GM23338 (cell line): ENCODE measurements around the gene ATF7IP. TPM values are rescaled to one million over a fixed set of nuclear protein-coding genes. Genes with fewer than 3 reads are reported as not detected.

Experiments
- ATAC-seq: fragments of 200-7000 bp; cut with Tn5 transposase; 3 replicates; pipeline ENCODE4 v1.9.1; 2020
- DNase-seq: peaks from one replicate; pipeline ENCODE4 v3.0.0-alpha.2; 2015; ENCODE audit warnings: low spot score
- H2AFZ ChIP-seq: fragments of 200-600 bp; sonication (generic); 2 replicates; pipeline ENCODE4 v1.8.0; 2016; ENCODE audit warnings: antibody characterized with exemption, mild to moderate bottlenecking, moderate library complexity
- H3F3A ChIP-seq: fragments of 200-600 bp; sonication (generic); replicated peaks from 2 replicates; pipeline ENCODE4 v1.8.0; 2017; ENCODE audit warnings: antibody characterized with exemption, mixed run types, low read depth
- H3K27ac ChIP-seq: fragments of 200-600 bp; sonication (generic); 2 replicates; pipeline ENCODE4 v1.6.1; 2016; ENCODE audit warnings: low read depth
- H3K27me3 ChIP-seq: fragments of 200-600 bp; sonication (generic); 2 replicates; pipeline ENCODE4 v1.8.0; 2016; ENCODE audit warnings: mild to moderate bottlenecking, mixed run types, moderate library complexity; ENCODE audit not compliant: insufficient read depth
- H3K36me3 ChIP-seq: fragments of 200-600 bp; sonication (generic); 2 replicates; pipeline ENCODE4 v1.8.0; 2016; ENCODE audit warnings: mild to moderate bottlenecking; ENCODE audit not compliant: insufficient read depth
- H3K4me1 ChIP-seq: fragments of 200-600 bp; sonication (generic); 2 replicates; pipeline ENCODE4 v1.8.0; 2016; ENCODE audit warnings: mild to moderate bottlenecking, moderate library complexity; ENCODE audit not compliant: insufficient read depth
- H3K4me2 ChIP-seq: fragments of 200-600 bp; sonication (generic); 2 replicates; pipeline ENCODE4 v1.7.1; 2017; ENCODE audit warnings: mixed run types
- H3K4me3 ChIP-seq: fragments of 200-600 bp; sonication (generic); 2 replicates; pipeline ENCODE4 v1.6.1; 2016; ENCODE audit warnings: mixed run types
- H3K79me2 ChIP-seq: fragments of 200-600 bp; sonication (generic); replicated peaks from 2 replicates; pipeline ENCODE4 v1.8.0; 2017; ENCODE audit warnings: mild to moderate bottlenecking; ENCODE audit not compliant: insufficient read depth
- H3K9me2 ChIP-seq: fragments of 200-600 bp; sonication (generic); 2 replicates; pipeline ENCODE4 v1.8.0; 2017; ENCODE audit not compliant: insufficient read depth
- H4K20me1 ChIP-seq: fragments of 200-600 bp; sonication (generic); replicated peaks from 2 replicates; pipeline ENCODE4 v1.8.0; 2017; ENCODE audit warnings: mild to moderate bottlenecking; ENCODE audit not compliant: insufficient read depth
- H3K27ac Mint-ChIP-seq: 2 replicates; pipeline ENCODE4 v1.8.0; 2020; ENCODE audit warnings: inconsistent platforms, mild to moderate bottlenecking, moderate library complexity, mixed read lengths
- H3K27me3 Mint-ChIP-seq: 3 replicates; pipeline ENCODE4 v1.8.0; 2022; ENCODE audit warnings: low read depth, mild to moderate bottlenecking, moderate library complexity, mixed read lengths, inconsistent platforms; ENCODE audit not compliant: insufficient read depth, poor library complexity
- H3K36me3 Mint-ChIP-seq: 3 replicates; pipeline ENCODE4 v1.8.0; 2021; ENCODE audit warnings: low read depth, mild to moderate bottlenecking, inconsistent platforms, moderate library complexity, mixed read lengths
- H3K4me1 Mint-ChIP-seq: 3 replicates; pipeline ENCODE4 v1.8.0; 2020; ENCODE audit warnings: mild to moderate bottlenecking, inconsistent platforms, mixed read lengths
- H3K4me3 Mint-ChIP-seq: 3 replicates; pipeline ENCODE4 v1.8.0; 2021; ENCODE audit warnings: moderate library complexity, mild to moderate bottlenecking, inconsistent platforms, mixed read lengths
- H3K9me3 Mint-ChIP-seq: 3 replicates; pipeline ENCODE4 v1.8.0; 2020; ENCODE audit warnings: moderate library complexity, mild to moderate bottlenecking, inconsistent platforms, mixed read lengths
- CREB1 ChIP-seq: fragments of 250-450 bp; sonication (Bioruptor Pico); IDR thresholded peaks from 2 replicates; pipeline ENCODE4 v1.5.0; 2020; ENCODE audit warnings: low read depth, mild to moderate bottlenecking, moderate library complexity
- ETS1 ChIP-seq: IDR thresholded peaks from 2 replicates; pipeline ENCODE4 v1.6.1; 2016; ENCODE audit warnings: antibody characterized with exemption
- EZH2 ChIP-seq: fragments of 200-600 bp; sonication (generic); IDR thresholded peaks from one replicate; pipeline ENCODE4 v1.8.0; 2017; ENCODE audit warnings: antibody characterized with exemption, mild to moderate bottlenecking, low read depth; ENCODE audit not compliant: unreplicated experiment
- JUNB ChIP-seq: IDR thresholded peaks from one replicate; pipeline ENCODE4 v1.6.1; 2016; ENCODE audit warnings: antibody characterized with exemption; ENCODE audit not compliant: unreplicated experiment
- NANOG ChIP-seq: IDR thresholded peaks from 2 replicates; pipeline ENCODE4 v1.6.1; 2016; ENCODE audit warnings: antibody characterized with exemption, borderline replicate concordance
- POLR2AphosphoS5 ChIP-seq: IDR thresholded peaks from 2 replicates; pipeline ENCODE4 v1.6.1; 2016; ENCODE audit warnings: antibody characterized with exemption, low read depth
- ZNF114 ChIP-seq: fragments of 250-450 bp; sonication (Bioruptor Pico); IDR thresholded peaks from 2 replicates; pipeline ENCODE4 v1.5.0; 2020; ENCODE audit warnings: mild to moderate bottlenecking, moderate library complexity
- ZNF331 ChIP-seq: fragments of 250-450 bp; sonication (Bioruptor Pico); IDR thresholded peaks from 2 replicates; pipeline ENCODE4 v1.5.0; 2020; ENCODE audit warnings: low read depth, mild to moderate bottlenecking, moderate library complexity
- ZNF462 ChIP-seq: fragments of 250-450 bp; sonication (Bioruptor Pico); IDR thresholded peaks from 2 replicates; pipeline ENCODE4 v1.5.0; 2020; ENCODE audit warnings: mild to moderate bottlenecking, moderate library complexity
- polyA plus RNA-seq: library from polyadenylated mRNA; unstranded; fragments of >200 nt; fragmentation: Nextera tagmentation; extraction: Ambion mirVana; gene quantifications from 2 replicates; pipeline ENCODE4 v1.2.1, GENCODE V29; 2016
- total RNA-seq: library from RNA; depleted of rRNA; stranded (reverse); fragments of >200 nt; shearing (Covaris generic); gene quantifications from 2 replicates; pipeline ENCODE4 v1.2.3, GENCODE V29; 2014
- TF ChIP-seq, protein P1 (sequence below): IDR thresholded peaks from one replicate; pipeline ENCODE4 v1.6.1; 2018; ENCODE audit warnings: antibody characterized with exemption; ENCODE audit not compliant: unreplicated experiment

The ATF7IP gene
- total and polyA plus RNA-seq, 2 experiments from 2014 or later = 76.4 to 118 TPM

GRCh38 chr12:14460212-14460841, 94.8 kb downstream of the ATF7IP start (continued):
- no peak for TF ChIP-seq ZNF462 (CRISPR knock-in tag)
- TF ChIP-seq EZH2 = no peak

GRCh38 chr12:14471497-14471896, 106.0 kb downstream of the ATF7IP start:
- H3K36me3 ChIP-seq = peaks cover 40% of the 10 kb centered on the region; the same call in 1 of the 2 replicates
- Mint-ChIP-seq H3K27me3 (peaks cover 6% of the 10 kb centered on the region), H3K27ac (no peak overlapping the region), H3K36me3 (peaks cover 91% of the 10 kb centered on the region), H3K4me3 (no peak overlapping the region), H3K9me3 (peaks cover 31% of the 10 kb centered on the region), H3K4me1 (no peaks in the 10 kb centered on the region)
- no peak overlapping the region for H3K4me3 ChIP-seq
- H3K4me2 ChIP-seq = no peak overlapping the region
- no peaks in the 10 kb centered on the region for H3K4me1 ChIP-seq
- H3K27me3 ChIP-seq = no peaks in the 10 kb centered on the region
- DNase-seq = no peak
- H3K27ac ChIP-seq = no peak overlapping the region
- peaks cover 67% of the 10 kb centered on the region for H3K79me2 ChIP-seq
- H2AFZ ChIP-seq = no peak overlapping the region
- ATAC-seq = no peak
- H4K20me1 ChIP-seq = peaks cover 3% of the 10 kb centered on the region; the same call in 1 of the 2 replicates
- H3K9me2 ChIP-seq = no peaks in the 10 kb centered on the region
- no peaks in the 10 kb centered on the region for H3F3A ChIP-seq
- TF ChIP-seq NANOG = no peak
- TF ChIP-seq, protein P1, sequence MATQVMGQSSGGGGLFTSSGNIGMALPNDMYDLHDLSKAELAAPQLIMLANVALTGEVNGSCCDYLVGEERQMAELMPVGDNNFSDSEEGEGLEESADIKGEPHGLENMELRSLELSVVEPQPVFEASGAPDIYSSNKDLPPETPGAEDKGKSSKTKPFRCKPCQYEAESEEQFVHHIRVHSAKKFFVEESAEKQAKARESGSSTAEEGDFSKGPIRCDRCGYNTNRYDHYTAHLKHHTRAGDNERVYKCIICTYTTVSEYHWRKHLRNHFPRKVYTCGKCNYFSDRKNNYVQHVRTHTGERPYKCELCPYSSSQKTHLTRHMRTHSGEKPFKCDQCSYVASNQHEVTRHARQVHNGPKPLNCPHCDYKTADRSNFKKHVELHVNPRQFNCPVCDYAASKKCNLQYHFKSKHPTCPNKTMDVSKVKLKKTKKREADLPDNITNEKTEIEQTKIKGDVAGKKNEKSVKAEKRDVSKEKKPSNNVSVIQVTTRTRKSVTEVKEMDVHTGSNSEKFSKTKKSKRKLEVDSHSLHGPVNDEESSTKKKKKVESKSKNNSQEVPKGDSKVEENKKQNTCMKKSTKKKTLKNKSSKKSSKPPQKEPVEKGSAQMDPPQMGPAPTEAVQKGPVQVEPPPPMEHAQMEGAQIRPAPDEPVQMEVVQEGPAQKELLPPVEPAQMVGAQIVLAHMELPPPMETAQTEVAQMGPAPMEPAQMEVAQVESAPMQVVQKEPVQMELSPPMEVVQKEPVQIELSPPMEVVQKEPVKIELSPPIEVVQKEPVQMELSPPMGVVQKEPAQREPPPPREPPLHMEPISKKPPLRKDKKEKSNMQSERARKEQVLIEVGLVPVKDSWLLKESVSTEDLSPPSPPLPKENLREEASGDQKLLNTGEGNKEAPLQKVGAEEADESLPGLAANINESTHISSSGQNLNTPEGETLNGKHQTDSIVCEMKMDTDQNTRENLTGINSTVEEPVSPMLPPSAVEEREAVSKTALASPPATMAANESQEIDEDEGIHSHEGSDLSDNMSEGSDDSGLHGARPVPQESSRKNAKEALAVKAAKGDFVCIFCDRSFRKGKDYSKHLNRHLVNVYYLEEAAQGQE = no peak
- no peak for TF ChIP-seq ZNF114
- TF ChIP-seq ETS1 = no peak
- TF ChIP-seq JUNB = no peak
- TF ChIP-seq ZNF331 (CRISPR knock-in tag) = no peak
- TF ChIP-seq POLR2AphosphoS5 = no peak
- TF ChIP-seq CREB1 (CRISPR knock-in tag) = no peak
- TF ChIP-seq EZH2 = no peak
